ENCODE data around the gene SH3BGRL2. TPM values are rescaled to one million over a fixed set of nuclear protein-coding genes. Genes with fewer than 3 reads are reported as not detected.

Gene SH3BGRL2
- 23.8 and 27.3 TPM in 2 replicates for total RNA-seq

GRCh38 chr6:79630883-79631692 lies at the start of gene SH3BGRL2:
SH3BGRL2 (plus strand) TSS chr6:79631329; CDS start chr6:79631462, 133 bp downstream.

Other genes starting within 250 kb of the SH3BGRL2 start
- 4.6 and 4.7 TPM in 2 replicates for gene LCA5, start 93.9 kb upstream of the SH3BGRL2 start, total RNA-seq

Measured in mammary microvascular endothelial cell (primary cell).